ENCODE results near the gene RIMBP2.
"Not testable (repeated sequence)": the region's sequence is repeated elsewhere in the genome, so short reads cannot be mapped to it uniquely, and the experiment has no call there.

RIMBP2 gene, protein sequence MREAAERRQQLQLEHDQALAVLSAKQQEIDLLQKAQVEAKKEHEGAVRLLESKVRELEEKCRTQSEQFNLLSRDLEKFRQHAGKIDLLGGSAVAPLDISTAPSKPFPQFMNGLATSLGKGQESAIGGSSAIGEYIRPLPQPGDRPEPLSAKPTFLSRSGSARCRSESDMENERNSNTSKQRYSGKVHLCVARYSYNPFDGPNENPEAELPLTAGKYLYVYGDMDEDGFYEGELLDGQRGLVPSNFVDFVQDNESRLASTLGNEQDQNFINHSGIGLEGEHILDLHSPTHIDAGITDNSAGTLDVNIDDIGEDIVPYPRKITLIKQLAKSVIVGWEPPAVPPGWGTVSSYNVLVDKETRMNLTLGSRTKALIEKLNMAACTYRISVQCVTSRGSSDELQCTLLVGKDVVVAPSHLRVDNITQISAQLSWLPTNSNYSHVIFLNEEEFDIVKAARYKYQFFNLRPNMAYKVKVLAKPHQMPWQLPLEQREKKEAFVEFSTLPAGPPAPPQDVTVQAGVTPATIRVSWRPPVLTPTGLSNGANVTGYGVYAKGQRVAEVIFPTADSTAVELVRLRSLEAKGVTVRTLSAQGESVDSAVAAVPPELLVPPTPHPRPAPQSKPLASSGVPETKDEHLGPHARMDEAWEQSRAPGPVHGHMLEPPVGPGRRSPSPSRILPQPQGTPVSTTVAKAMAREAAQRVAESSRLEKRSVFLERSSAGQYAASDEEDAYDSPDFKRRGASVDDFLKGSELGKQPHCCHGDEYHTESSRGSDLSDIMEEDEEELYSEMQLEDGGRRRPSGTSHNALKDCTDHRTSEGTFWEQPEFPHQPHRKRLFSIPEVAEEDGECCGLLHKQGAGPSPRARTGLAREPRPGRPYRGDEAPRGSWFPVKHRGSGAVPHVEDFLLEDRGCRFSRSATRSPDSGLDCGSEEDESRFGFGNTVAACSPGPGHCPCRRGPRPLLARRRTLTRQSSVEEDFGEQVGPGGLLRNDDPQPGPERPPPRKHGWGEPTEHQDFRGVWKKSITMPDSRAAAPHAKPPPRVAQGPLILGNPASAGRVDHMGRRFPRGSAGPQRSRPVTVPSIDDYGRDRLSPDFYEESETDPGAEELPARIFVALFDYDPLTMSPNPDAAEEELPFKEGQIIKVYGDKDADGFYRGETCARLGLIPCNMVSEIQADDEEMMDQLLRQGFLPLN (N-terminal part only)
- 0 to 0.07 reads per million in 2 donors for total RNA-seq

GRCh38 chr12:130715998-130716968, at the start of gene RIMBP2:
RIMBP2 (minus strand) TSS chr12:130716299; CDS start chr12:130479013, 237,286 bp downstream.
- DNase-seq = peak in 1 of 5 experiments; percentile 49

DNA sequence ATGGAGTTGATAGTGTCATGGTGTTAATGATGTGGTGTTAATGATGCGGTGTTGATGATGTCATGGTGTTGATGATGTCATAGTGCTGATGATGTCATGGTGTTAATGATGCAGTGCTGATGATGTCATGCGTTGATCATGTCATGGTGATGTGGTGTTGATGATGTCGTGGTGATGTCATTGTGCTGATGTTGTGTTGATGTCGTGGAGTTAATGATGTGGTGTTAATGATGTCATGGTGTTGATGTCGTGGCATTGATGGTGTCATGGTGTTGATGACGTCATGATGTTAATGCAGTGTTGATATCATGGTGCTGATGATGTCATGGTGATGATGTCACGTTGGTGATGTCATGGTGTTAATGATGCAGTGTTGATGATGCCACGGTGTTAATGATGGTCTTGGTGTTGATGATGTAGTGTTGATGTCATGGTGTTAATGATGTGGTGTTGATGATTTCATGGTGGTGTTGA, 49.1 kb upstream of the RIMBP2 start:
- DNase-seq = peak in 1 of 5 experiments; percentile 62

GRCh38 chr12:130764475-130765185, 48.5 kb upstream of the RIMBP2 start:
- peak in 1 of 5 experiments; percentile 68 for DNase-seq

GRCh38 chr12:130764073-130764472, 48.0 kb upstream of the RIMBP2 start:
- peak in 1 of 5 experiments; percentile 55 for DNase-seq

GRCh38 chr12:130762319-130762675, 46.2 kb upstream of the RIMBP2 start:
- no peak for DNase-seq

- DNase-seq = peak in 4 of 5 experiments; percentile 18 to 57 (median 47)
Observed at GRCh38 chr12:130761537-130762318, 45.6 kb upstream of the RIMBP2 start.

DNA sequence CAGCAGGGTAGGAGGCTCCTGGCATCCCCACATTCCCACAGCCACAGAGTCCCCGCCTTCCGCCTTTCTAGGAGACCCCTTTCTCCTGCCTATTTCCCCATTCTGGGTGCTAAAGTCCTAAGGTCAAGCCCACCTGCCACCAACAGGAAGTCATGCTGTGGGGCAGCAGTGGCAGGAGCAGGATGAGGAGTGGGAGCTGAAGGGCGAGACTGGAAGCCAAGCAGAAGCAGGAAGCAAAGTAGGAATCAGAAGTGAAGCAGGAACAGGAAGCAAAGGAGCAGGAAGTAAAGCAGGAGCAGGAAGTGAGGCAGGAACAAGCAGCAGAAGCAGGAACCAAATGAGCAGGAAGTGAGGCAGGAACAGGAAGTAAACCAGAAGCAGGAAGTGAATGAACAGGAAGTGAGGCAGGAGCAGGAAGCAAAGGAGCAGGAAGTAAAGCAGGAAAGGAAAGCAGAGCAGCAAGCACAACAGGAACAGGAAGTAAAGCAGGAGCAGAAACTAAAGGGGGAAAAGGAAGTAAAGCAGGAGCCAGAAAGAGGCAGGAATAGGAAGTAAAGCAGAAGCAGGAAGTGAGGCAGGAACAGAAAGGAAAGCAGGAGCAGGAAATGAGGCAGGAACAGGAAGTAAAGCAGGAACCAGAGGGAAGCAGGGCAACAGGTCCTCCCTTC, 38.3 kb upstream of the RIMBP2 start:
- DNase-seq = no peak

GRCh38 chr12:130752692-130753230, 36.7 kb upstream of the RIMBP2 start:
- no peak for DNase-seq

DNA sequence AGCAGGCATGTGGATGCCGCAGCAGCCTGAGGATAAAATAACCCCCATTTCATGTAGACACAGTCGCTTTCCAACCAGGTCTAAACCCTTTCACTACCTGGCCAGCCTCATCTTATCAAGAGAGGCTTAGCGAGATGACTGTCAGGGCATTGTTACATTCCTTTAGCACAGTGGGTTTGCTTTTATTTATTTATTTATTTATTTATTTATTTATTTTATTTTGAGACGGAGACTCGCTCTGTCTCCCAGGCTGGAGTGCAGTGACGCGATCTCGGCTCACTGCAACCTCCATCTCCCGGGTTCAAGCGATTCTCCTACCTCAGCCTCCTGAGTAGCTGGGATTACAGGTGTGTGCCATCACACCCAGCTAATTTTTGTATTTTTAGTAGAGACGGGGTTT, 35.9 kb upstream of the RIMBP2 start:
- DNase-seq = not testable (repeated sequence)

- no peak for DNase-seq
Observed at GRCh38 chr12:130748786-130749185, 32.7 kb upstream of the RIMBP2 start.

GRCh38 chr12:130747867-130748740, 32.0 kb upstream of the RIMBP2 start:
- peak; percentile 6 to 67 (median 46) for DNase-seq

DNA sequence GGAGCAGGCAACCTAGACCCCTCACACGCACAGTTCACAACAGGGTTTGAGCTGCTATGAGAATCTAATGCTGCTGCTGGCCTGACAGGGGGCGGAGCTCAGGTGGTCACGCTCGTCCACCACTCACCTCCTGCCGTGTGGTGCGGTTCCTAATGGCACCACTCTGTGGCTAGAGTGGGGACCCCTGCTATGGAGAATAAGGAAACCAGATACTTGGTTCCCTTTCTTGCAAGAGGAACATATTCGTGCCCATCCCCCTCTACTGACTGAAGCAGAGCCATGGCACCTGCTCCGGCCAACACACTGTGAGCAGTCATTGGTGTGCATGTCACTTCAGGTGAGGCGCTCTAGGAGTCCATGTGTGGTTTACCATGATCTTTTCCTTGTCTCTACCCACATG, 30.4 kb upstream of the RIMBP2 start:
- no peak for DNase-seq

DNA sequence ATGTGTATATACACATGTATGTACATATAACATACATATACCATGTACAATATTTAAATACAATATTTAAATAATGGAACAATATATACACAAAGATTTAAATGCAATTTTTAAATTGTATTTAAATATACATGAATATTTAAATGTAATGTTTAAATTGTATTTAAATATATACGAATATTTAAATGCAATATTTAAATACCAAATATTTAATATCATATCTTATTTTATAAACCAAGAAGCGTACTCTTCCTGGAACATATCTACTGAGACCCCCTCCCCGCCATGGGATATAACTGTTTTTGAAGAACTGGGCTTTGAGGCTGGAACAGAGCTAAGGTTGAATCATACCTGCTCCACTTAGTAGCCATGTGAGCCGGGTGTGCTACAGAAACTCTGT, 29.8 kb upstream of the RIMBP2 start:
- no peak for DNase-seq

DNA sequence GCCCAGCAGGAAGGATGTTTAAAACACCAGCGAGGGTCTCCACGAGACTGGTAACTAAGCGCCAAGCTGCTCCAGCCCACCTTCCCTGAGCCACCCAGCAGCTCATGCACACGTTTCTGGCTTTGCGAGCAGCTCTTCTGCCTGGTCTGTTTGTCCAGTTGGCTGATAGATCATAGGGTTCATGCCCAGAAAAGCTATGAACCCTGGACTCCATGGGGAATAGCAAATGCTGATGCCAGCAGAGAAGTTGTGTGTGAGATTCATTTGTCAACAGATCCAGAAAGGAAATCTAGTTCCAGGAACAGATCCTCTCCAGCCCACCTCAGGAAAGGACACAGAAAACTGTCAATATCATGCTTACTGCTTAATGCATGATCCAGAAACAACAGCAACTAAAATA, 28.2 kb upstream of the RIMBP2 start:
- no peak for DNase-seq

DNA sequence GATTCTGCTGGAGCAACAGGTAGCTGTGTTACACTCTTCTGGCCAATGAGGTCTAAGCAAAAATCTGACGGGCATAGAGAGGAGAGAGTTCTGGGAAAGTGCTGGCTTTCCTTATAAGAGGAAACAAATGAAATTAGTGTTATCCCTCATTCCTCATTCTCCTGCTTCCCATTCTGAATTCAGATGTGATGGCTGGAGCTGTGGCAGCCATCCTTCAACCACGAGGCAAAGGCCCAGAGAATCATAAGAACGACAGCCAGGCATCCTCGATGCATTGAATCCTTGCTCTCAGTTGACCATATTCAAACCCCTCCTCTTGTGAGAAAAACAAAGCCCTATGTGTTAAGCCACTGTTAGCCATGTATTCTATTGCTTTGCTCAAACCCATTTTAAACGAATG, 27.5 kb upstream of the RIMBP2 start:
- DNase-seq = no peak

GRCh38 chr12:130743176-130743575, 27.1 kb upstream of the RIMBP2 start:
- DNase-seq = no peak

DNA sequence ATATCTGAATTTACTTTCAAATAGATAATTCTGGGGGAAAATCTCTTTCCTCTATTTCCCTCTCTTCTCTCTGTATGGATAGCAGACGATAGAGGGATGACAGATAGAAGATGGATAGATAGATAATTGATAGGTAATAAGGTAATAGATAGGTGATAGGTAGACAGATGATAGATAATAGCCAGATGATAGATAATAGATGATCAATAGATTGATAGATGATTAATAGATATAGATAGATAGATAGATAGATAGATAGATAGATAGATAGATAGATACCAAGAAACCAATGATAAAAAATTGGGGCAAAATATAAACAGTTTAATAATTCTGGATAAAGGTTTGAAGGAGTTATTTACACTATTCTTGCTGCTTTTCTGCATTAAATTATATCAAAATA, 26.6 kb upstream of the RIMBP2 start:
- DNase-seq = no peak

GRCh38 chr12:130742112-130742511, 26.0 kb upstream of the RIMBP2 start:
- DNase-seq = no peak

Measured in T-helper 2 cell (primary cell).